ENCODE measurements around the gene GREB1.

Gene GREB1

GRCh38 chr2:11613297-11613696, 79.5 kb downstream of the GREB1 start:
- no peak for DNase-seq

DNA sequence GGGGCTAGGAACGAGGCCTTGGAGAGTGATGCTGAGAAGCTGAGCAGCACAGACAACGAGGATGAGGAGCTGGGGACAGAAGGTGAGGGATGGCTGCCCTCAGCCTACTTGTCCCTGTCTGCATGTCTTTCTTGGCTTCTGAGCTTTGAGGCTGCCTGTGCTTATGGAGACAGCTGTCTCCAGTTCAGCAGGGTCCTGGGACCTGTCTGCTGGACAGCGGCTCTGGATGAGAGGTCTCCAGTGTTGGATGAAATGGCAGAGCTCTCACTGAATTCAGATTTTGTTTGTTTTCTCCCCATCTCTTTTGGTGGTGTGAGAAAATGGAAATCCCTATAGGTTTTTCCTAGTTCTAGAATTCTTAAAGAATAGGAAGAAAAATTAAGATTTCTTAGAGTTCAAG, 81.4 kb downstream of the GREB1 start:
- DNase-seq = no peak

- no peak for DNase-seq
Observed at GRCh38 chr2:11616097-11616687, 82.3 kb downstream of the GREB1 start.

DNA sequence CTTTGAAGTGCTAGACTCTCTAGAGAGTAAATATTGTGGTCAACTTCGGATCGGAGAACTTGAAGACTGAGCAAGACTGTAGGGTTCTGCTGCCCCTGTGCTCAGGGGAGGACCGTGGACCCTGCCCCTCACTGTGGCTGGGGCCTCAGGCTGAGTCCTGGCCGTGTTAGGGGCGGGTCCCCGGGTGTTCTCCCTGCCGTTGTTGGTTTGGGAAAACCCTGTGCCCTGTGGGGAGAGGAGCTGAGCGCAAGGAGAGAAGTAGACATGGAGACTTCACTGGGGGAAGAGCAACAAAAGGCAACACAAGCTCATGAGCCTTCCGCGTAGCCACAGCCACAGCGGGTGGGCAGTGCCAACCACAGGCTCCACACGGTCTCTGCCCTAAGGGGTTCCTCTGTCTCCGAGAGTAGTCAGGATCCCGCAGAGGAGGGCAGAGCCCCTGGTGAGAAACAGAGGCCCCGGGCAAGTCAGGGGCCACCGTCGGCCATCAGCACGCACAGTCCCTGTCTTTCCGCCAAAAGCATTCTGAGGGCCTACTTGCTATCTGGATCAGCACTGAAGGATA, 83.1 kb downstream of the GREB1 start:
- DNase-seq = no peak

GRCh38 chr2:11617527-11617926, 83.7 kb downstream of the GREB1 start:
- no peak for DNase-seq

DNA sequence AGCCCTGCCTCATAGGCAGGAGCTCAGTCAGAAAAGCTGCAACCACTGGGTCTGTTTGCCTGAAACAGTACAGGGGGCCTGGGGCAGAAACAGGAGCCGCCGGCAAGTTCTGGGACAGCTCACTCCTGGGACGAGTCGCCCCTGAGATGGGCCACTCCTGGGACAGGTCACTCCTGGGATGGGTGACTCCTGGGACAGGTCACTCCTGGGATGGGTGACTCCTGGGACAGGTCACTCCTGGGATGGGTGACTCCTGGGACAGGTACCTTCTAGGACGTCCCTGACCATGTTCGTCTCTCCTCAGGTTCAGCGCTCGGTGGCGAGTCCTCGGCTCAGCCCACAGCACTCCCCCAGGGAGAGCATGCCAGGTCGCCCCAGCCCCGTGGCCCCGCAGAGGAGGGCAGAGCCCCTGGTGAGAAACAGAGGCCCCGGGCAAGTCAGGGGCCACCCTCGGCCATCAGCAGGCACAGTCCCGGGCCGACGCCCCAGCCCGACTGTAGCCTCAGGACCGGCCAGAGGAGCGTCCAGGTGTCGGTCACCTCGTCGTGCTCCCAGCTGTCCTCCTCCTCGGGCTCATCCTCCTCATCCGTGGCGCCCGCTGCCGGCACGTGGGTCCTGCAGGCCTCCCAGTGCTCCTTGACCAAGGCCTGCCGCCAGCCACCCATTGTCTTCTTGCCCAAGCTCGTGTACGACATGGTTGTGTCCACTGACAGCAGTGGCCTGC, 84.3 kb downstream of the GREB1 start:
- DNase-seq = no peak

GRCh38 chr2:11618708-11619062, 84.8 kb downstream of the GREB1 start:
- no peak for DNase-seq

GRCh38 chr2:11621410-11621809, 87.6 kb downstream of the GREB1 start:
- DNase-seq = no peak

DNA sequence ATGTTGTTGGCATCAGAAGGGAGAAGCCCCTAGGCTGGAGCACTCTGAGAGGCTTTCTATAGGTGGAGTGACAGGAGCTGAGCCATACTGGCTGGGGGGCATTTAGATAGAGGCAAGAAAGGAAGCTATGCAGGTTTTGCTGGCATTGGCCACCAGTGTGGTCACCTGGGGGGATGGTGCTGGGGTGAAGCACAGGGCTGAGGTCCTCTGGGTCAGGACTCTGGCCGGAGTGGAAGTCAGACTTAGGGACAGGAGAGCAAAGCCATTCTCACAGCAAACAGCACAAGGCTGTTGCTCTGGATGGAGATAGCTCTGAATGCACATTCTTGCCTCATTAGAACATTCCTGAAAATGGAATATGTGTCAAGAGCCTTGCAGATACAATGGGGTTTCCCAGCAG, 88.8 kb downstream of the GREB1 start:
- DNase-seq = no peak

- DNase-seq = no peak
Observed at GRCh38 chr2:11624893-11625292, 91.0 kb downstream of the GREB1 start.

GRCh38 chr2:11625671-11626070, 91.8 kb downstream of the GREB1 start:
- no peak for DNase-seq

GRCh38 chr2:11628675-11629074, 94.8 kb downstream of the GREB1 start:
- no peak for DNase-seq

- DNase-seq = no peak
Observed at GRCh38 chr2:11629215-11629614, 95.4 kb downstream of the GREB1 start.

- no peak for DNase-seq
Observed at GRCh38 chr2:11629851-11630250, 96.0 kb downstream of the GREB1 start.

DNA sequence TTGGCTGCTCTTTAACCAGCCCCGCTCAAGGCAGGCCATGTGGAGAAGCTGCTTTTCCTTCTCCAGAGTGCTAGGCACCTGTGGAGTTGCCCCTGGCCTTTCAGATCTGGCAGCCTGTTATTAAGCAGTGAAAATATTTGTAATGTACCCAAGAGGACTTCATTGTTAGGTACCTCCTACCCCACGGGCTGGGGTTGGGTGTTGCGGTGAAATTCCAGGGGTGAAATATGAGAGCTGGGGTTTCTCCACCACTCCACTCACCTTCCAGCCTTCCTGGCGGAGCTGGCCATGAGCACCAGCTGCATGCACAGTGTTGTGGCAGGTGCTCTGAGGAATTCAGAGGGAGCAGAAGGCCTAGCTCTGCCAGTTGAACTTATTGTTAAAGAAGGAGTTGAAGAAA, 97.0 kb downstream of the GREB1 start:
- no peak for DNase-seq

DNA sequence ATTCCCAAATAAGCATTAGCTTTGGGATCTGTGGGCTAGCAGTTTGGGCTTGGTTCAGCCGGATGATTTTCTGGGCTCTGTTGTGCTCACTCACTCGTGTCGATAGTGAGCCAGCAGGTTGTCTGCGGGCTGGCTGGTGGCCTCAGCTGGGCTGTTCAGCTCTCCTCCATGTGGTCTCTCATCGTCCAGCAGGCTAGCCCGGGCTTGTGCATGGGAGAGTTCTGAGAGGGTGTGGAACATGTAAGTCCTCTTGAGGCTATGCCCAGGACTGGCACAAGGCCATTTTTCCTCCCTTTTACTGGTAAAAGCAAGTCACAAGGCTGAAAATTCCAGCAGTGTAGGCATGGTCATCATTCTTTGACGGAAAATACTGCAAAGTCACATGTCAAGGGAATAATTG, 97.6 kb downstream of the GREB1 start:
- no peak for DNase-seq

GRCh38 chr2:11633923-11634478, 100.2 kb downstream of the GREB1 start:
- DNase-seq = no peak

GRCh38 chr2:11634584-11634983, 100.7 kb downstream of the GREB1 start:
- DNase-seq = no peak

DNA sequence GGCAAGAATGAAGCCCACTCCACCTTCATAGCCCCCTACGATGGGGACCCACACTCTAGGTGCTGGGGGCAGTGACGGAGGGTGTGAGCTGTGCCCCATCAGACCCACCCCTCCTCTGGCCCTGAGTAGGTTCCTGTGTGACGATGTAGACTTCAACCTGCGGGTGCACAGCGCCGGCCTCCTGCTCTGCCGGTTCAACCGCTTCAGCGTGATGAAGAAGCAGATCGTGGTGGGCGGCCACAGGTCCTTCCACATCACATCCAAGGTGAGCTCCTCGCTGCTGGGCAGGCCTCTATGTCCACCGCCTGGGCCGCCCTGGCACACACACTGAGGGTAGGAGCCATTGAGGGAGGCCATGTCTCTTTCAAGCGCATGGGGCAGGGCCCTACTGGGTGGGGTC, 101.3 kb downstream of the GREB1 start:
- no peak for DNase-seq

DNA sequence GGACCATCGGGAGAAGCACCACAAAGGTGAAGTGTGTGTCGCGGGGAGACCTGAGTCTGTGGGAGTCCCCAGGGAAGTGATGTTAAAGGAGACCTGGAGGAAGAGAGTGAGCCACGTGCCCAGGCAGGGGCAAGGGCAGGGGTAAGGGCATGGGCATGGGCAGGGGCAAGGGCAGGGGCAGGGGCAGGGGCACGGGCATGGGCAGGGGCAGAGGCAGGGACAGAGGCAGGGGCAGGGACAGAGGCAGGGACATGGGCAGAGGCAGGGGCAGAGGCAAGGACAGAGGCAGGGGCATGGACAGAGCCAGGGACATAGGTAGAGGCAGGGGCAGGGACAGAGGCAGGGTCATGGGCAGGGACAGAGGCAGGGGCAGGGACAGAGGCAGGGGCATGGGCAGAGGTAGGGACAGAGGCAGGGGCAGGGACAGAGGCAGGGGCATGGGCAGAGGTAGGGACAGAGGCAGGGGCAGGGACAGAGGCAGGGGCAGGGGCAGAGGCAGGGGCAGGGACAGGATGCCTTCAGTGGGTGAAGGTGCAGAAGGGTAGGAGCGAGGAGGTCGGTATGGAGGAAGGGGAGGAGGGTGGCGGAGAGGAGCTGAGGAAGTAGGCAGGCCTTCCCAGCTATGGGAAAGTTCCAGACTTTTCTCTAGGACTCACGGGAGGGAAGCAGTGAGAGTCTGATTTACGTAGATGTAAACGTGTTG, 102.9 kb downstream of the GREB1 start:
- DNase-seq = no peak

DNA sequence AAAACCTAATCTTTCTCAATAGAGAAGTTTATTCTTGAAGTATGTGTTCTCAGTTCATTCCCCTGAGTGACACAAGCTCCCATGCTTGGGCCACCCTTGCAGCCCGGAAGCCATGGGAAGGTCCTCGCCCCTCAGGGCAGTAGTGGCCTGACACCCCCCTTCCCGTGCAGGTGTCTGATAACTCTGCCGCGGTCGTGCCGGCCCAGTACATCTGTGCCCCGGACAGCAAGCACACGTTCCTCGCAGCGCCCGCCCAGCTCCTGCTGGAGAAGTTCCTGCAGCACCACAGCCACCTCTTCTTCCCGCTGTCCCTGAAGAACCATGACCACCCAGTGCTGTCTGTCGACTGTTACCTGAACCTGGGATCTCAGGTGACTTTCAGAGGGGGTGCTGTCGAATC, 103.7 kb downstream of the GREB1 start:
- DNase-seq = no peak

DNA sequence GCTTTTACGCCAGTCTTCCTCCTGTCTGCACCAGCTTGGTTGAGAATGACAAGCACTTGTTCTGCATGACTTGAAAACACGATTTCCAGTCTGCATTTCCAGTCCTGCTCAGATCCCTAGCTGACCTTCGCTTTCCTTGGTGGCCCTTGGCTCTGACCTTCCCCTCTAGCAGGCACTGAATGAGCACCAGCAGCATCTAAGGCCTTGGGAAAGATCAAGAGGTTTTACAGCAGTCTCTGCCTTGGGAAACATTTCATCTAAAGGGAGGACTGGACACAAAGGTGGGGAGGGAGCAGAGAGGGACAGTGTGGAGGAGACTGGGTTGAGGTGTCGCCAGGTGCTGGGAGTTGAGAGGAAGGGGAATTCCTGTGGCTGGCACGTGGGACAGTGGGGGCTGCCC, 105.7 kb downstream of the GREB1 start:
- no peak for DNase-seq

DNA sequence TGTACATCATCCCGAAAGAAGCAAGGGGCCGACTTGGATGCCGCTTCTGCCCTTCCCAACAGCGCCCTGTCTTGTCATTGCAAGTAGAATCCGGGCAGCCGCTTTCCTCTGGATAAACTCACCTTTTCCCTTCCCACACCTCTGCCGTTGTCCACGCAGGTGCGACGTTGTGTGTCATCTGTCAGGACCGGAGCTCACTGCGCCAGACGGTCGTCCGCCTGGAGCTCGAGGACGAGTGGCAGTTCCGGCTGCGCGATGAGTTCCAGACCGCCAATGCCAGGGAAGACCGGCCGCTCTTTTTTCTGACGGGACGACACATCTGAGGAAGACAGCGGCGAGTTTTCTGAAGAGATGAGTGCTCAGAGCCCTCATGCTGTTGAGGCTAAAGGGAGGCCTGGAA, 106.3 kb downstream of the GREB1 start:
- no peak for DNase-seq

- no peak for DNase-seq
Observed at GRCh38 chr2:11642972-11643371, 109.1 kb downstream of the GREB1 start.

Data from hematopoietic multipotent progenitor cell treated with erythropoietin and hydrocortisone succinate and interleukin-3 and kit ligand, for 6 days (in vitro differentiated cells).